ENCODE data around the gene PPP1R3G.
"Not testable (repeated sequence)": the region's sequence is repeated elsewhere in the genome, so short reads cannot be mapped to it uniquely, and the experiment has no call there.

PPP1R3G gene

DNA sequence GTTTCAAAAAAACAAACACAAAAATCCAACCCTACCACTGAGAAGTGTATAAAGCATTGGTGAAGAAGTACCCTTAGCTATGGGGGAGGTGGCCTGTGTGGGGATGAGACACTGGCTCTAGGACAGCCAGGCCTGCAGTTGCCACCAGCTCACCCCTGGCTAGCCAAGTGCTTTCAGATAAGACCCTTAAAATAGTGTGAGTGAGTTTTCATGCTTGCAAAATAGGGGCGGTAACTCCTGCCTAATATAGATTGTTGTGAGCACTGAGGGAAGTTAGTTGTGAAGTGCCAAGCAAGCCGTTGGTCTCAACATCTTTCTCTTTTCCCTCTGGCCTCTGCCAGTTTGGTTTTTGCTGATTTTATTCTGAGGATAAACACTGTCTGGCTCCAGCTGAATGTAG, 11.3 kb downstream of the PPP1R3G start:
- no peak for DNase-seq

DNA sequence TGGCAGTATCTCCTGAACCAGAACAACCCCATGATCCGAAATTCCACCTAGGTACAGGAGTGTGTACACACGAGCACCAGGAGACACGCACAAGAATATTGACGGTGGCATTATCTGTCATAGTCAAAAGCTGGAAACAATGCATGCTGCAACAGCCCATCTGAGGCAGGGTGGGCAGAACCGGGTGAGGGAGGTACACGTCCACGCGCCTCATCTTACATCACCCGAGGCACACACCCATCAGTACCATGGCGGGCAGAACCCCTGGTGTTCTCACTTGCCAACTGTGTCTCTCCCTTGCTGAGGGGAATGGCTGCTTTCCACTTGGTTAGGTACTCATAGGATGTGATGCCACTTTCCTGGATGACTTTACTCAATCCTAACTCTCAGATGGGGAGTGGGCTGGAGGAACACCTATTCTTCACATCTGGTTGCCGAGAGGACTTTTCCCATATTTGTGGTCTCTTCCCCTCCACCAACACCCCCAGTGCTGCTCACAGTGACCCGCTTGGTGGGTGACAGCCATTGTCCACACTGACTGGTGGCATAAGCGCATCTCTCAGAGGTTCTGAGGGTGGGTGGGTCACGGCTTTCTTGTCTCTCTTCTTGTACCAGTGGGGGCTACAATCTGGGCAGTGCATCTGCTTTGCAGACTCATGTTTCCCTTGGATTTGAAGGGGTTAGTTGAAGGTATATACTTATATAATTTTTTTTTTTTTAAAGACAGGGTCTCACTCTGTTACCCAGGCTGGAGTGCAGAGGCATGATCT, 13.5 kb downstream of the PPP1R3G start:
- DNase-seq, result no peak

DNA sequence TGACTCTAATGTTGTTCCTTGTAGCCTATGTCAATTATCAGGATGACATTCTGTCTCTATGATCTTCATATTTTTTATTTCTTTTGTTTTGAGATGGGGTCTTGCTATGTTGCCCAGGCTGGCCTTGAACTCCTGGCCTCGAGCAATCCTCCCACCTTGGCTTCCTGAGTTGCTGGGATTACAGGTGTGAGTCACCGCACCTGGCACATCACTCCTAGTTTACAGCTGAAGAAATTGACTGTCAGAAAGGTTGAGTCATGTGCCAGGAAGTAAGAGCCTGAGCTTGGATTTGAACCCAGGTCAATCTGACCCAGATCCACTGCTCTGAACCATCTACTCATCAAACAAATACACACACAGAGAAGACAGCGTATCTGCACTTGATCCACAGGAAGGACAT, 14.4 kb downstream of the PPP1R3G start:
- no peak for DNase-seq

DNA sequence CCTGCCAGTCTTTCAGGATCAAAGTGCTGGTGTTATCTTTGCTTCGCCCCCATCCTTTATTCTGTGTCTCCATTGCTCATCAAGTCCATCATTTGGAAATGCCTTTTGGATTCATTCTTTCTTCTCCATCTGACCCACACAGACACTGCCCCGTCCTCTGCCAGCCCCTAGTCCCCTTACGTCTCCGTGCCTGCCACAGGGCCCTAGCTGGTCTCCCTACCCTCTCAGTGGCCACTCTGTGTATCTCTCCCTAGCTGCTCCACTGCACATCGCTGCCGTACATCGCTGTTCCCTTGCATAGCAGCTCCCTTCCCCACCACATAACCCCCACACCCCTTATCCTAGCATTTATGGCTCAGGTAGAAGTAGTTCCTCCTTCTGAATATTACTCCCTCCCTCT, 15.7 kb downstream of the PPP1R3G start:
- DNase-seq, result no peak

DNA sequence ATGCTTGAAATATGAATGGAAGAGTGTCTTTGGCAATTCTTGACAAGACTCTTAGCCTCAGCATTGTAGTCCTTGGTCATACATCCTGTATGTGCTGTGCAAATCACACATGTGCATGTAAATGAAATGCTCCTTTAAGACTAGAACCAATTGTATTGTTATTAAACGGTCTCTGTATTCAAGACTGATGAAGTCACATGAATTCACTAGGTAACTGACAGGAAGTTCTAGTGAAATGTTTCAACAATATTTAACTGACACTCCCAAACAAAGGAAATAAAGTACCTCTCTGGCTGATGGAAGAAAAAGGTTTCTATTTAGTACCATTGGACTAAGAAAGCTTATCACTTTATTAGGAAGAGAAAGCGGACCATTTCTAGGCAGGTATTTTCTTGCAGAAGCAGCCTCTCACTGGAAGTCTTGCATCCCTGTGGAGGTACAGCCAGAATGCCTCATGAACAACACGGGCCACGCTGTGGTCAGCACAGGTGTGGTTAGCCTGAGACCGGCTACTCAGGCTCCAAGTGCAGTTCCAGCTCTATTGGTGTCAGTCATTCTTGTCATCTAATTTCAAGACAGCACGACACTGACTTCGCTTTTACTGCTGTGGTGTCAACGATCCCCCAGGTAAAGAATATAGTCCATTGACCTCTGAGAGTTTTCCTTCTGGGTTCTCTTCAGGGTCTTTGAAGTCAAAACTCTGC, 17.3 kb downstream of the PPP1R3G start:
- DNase-seq, result no peak

DNA sequence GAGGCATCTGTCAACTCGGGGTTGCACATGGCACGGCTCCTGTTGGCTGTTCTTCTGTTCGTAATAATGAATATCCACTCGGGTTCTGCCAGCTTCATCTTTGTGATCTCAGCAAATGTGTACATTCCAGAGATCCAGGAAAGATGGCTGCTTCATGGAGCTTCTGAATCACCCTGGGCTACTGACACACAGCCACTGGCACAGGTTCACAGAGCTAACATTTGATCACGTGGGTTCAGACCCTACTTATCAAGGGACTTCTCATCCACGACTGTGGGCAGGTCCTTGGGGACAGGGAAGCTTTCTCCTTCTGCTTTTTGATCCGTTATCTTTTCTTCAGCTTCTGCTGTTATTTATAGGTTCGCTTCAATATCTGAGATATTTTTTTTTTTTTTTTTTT, 18.1 kb downstream of the PPP1R3G start:
- no peak for DNase-seq

DNA sequence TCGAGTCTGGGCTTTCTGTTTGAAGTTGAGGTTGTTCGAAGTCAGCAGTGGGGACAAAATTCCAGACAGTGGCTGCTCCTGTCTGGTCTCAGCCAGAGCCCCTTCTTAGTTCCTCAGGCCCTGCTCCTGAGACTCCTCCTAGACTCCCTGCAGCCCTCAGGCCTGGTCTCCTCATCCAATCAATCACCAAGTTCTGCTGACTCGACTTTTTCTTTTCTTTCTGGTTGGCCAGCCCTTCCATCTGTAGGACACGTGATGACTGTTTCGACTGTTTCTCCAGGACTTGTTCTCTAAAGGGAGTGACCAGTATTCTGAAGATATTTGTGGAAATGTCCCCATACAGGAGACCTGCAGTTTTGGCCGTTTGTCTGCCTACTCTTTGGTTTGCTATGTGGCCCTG, 19.5 kb downstream of the PPP1R3G start:
- no peak for DNase-seq

DNA sequence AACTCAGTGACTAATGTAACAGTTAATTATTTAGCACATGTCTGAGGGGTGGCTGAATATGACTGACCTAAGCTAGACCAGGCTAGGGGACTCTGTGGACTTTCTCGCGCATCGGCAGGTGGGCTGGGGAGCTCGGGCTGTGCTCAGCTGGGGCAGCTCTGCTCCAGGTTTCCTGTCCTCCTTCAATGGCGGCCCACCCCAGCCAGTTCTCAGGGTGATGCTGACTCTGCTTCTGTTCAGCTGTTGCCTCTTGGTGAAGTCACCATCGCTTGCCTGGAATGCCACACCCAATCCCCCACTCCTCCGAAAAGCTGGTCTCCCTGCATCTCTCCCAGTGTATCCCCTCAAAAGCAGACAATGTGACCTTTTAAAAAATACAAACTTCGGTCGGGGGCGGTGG, 20.0 kb downstream of the PPP1R3G start:
- DNase-seq, result no peak

DNA sequence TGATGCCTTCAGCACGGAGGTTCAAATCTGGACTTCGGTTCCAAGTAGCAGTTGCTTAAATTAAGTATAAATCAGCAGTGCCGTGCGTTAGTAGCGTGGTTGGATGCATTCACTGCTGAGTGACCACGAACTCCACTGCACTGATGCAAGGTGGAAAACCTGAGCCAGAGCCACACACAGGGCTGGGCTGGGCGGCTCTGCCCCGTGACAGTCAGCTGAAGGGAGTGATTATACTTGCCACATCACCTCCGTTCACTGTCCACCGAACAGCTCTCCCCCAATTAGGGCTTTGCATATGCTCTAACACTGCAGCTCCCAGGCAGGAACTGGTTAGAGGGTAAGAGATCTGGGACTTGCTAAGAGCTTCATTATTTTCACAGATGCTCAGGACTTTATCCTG, 22.2 kb downstream of the PPP1R3G start:
- DNase-seq, result no peak

DNA sequence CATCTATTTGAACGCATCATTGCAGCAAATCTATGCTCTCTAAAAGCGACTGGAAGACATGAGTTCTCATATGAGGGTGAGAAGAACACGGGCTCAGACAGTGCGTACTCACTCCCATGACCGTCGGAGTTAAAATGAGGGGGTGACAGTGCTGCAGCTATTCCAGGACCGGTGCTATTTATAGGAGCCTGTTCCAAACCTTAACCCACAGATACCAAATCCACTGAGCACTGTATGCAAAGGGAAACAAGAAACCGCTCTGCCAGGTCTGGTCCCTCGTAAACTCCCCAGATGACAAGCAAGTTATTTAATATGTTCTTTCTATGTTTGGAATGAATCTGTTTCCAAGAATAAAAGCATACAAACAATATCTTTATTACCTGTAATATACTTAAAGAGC, 22.9 kb downstream of the PPP1R3G start:
- DNase-seq, result no peak

DNA sequence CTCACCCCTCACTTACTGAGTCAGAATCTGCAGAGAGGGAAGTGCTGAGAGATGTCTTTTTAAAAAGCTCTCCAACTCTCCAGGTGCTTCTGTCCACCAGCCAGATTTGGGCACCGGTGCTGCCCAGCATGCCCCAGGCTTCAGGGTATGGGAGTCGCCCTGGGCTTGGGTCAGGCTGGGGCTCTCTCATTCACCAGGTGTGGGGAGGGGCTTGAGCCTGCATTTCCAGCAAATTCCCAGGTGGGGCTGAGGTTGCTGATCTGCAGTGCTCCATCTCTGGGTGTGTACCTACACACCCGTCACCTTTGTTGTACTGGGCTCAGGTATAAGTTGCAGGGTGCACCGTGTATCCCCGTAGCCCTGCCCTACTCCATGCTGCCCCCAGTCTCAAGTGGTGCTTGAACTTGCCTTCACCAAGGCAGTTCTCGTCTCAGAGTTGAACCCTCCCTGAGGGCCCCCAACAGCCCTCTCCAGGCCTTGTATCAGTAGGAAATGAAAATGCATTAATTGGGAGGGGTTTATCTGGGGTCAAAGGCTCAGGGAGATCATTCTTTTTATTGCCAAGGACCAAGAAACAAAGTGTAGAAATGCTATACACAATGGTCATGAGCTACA, 23.5 kb downstream of the PPP1R3G start:
- DNase-seq, result no peak

DNA sequence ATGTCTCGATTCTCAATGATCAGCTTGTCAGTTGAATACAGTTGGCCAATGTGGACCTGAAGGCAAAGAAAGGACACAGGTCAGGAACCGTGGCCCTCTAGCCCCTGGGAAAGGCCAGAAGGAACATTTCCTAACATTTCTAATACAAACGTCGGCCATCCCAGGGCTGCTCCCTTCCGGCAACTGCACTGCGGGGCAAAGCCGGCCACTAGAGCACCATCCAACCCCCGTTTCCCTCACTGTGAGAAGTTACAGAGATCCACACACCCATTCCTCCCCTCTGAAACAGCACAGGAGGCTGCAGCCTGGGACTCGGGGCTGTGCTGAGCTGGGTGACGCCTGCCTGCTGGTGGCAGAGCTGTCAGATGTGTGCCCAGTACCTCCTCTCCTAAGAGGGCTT, 24.3 kb downstream of the PPP1R3G start:
- DNase-seq, result no peak

DNA sequence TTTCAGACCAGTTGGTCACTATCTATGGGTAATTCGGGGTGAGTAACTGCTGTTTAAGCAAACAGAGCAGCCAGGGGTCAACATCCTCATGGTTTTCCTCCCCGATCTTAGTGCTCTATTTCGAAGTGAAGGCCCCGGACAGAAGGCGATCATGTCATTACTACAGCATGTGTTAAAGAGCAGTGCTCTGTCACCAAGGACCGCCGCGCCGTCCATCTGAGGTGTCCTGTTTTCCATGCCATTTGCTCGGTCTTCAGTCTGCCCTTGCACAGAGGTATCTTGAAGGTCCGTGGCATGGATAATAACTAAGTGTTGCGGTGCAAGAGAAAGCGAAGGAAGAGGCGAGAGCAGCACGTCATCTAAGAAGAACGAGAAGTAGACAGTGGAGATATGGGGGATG, 25.1 kb downstream of the PPP1R3G start:
- DNase-seq, result no peak

DNA sequence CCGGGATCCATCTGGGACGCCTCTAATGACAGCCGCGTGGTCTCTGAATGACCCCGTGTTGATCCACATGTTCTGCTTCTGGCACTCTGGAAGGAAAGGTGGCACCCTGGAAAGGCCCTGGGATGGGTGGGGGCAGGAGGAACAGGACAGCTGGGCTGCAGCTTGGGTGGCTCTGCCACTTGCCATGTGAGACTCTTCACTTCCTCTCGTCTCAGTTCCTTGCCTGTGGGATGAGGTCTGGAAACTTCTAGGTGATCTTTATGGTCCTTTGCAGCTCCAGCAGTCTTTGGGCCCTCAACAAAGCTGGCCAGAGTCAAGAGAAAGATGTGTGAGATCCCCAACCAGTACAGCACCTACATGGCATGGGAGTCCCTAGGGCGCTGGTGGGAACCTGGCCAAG, 26.5 kb downstream of the PPP1R3G start:
- no peak for DNase-seq

DNA sequence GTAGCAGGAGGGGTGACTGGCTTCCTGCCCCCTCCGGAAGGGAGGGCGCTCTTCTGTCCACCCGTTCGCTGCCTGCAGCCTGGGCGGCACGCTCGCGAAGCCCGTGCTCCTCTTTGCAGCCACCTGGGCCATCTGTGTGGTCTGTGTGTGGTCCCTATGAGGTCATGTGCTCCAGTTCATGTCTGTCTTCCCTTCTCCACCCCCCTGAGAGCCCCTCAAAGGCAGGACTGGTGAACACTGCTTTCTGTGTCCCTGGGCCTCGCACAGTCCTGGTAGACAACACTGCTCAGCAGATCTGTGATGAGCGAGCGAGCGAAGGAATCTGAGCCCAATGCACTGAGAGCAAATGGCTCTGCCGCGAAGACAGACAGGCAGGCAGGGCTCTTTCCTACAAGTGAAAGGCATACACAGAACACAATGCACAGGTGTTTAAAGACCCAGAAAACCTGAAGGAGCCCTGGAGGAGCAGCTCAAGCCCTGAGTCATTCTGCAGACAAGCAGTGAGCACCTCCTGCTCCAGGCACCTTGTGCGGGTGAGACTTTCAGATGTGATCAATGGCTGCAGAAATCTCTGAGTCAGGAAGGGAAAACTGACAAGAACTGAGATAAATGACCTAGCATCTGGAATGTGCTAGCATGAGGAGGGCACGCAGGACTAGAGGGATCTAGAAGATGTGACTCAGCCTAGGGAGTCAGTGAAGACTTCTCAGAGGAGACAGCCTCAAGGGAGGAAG, 27.1 kb downstream of the PPP1R3G start:
- no peak for DNase-seq

DNA sequence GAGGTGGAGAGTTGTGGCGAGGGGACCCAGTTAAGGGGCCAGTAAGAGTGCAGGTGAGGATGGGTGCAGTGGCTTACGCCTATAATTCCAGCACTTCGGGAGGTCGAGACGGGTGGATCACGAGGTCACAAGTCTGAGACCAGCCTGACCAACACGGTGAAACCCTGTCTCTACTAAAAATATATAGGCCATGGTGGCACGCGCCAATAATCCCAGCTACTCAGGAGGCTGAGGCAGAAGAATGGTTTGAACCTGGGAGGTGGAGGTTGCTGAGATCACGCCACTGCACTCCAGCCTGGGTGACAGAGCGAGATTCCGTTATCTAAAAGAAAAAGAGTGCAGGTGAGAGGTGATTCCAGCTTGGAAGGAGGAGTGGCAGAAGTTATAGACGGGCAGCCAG, 28.0 kb downstream of the PPP1R3G start:
- no peak for DNase-seq

DNA sequence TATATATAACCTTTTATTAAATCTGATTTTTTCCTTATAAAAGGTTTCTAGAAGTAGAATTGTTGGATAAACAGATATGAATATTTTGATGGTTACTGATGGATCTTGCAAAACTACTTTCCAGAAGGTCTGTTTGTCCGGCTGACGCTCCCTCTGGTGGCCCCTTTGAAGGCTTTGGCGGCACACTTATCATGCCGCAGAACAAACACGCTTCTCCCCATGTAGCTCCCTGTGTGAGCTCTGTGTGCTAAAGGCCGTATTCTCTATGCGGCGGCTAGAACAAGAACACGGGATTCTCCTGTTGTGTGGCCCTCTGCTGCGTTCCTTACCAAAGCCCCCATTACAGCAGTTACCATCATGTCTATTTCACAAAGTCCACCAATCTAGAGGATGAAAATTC, 30.0 kb downstream of the PPP1R3G start:
- no peak for DNase-seq

DNA sequence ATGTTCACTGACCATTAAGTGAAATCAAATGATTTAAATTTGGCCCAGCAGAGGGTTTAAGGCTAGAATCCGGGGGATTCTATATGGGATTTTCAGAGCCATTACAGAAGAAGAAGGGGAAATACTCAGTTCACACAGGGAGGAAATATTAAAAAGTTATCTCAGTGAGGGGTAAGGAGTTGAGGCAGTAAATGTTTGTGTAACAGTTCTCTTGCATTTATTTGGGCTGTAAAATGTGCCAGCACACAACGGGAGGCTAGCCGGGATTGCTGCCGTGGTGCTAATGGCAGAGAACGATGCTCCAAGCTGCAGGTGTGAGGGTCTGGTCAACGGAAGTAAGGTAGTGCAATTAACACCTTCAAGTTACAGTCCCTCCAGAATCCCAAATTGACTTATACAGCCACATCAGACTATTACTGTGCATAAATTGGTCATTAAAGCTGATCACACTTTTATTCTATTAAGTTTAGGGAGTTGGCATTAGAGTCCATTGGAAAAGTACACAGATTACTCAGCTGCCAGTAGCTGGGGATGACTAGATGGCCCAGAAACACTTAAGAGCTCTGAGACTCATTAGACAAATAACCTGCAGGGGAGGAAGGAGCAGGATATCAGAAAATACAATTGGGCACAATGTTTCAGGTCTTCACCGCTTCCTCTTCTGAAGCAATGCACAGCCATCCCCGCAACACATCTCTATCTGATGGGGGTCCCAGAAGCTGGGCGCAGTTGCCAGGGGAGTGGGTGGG, 31.3 kb downstream of the PPP1R3G start:
- DNase-seq, result no peak

DNA sequence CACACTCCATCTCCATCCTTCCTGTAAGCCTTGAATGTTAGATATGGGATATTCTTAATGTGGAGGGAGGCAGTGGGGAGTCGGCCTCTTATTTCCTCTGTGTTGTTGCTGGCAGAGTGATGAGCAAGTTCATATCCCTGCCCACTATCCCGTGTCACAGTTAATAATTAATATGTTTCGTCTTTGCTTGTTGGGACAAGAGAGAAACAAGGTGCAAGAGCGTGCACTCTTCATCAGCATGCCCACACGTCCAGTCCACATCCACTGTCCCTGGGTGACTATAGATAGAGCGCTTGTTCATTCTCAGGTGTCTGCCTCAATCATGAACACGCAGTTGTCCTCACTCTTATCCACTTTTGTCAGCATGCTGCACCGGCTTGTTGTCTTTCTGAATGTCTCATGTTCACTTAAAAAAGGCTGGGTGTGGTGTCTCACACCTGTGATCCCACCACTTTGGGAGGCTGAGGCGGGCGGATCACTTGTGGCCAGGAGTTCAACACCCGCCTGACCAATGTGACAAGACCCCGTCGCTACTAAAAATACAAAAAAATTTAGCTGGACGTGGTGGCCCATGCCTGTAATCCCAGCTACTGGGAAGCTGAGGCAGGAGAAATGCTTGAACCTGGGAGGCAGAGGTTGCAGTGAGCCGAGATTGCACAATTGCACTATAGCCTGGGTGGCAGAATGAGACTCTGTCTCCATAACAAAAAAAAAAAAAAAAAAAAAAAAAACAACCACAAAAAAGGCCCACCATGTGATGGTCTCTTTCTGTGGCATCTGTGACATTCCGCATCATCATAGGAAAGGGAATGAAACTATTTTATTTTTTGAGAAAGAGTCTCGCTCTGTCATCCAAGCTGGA, 34.2 kb downstream of the PPP1R3G start:
- DNase-seq, result no peak

DNA sequence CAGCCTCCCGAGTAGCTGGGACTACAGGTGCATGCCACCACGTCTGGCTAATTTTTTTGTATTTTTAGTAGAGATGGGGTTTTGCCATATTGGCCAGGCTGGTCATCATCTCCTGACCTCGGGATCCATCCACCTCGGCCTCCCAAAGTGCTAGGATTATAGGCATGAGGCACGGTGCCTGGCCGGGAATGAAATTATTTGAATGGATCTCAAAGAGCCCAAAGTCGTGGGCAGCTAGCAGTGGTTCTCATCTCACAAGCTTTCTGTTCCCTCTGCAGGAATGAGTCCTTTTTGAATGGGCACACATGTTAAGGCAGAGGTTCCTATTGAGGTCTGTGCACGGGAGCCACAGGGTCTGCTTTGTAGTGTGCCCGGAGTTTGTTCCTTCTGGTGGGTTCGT, 34.9 kb downstream of the PPP1R3G start:
- DNase-seq, result no peak

DNA sequence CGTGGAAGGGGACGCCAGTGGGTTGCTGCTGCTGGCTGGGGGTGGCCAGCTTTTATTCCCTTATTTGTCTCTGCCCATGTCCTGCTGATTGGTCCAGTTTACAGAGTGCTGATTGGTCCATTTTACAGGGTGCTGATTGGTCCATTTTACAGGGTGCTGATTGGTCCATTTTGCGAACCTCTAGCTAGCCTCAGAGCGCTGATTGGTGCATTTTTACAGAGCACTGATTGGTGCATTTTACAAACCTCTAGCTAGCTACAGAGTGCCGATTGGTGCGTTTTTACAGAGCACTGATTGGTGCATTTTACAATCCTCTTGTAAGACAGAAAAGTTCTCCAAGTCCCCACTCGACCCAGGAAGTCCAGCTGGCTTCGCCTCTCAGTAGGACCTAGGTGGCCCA, 35.4 kb downstream of the PPP1R3G start:
- not testable (repeated sequence) for DNase-seq

DNA sequence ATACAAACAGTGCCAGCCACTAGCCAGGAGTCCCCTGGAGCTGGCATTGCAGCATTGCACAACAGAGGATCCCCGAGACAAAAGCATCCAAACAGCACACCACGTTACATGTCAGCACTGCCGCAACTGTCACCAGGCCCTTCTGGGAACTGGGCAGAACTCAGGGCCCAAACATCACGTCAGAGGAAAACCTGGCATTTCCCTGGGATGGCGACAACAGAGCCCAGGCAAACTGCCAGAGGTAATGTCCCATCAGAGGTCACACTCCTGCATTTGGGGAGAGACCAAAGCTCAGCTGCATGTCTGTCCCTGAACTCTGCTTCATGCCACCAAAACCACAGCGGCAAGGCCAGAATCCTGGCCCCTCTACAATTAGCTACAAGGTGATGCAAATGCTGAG, 36.3 kb downstream of the PPP1R3G start:
- DNase-seq, result no peak

All from CD4-positive, alpha-beta T cell treated with Interleukin-4 for 4 hours (primary cell).